ENCODE measurements around the gene ADAM29.
A peak's percentile ranks its signal among the peaks of the same experiment; 100 is the strongest.

ADAM29 gene

DNA sequence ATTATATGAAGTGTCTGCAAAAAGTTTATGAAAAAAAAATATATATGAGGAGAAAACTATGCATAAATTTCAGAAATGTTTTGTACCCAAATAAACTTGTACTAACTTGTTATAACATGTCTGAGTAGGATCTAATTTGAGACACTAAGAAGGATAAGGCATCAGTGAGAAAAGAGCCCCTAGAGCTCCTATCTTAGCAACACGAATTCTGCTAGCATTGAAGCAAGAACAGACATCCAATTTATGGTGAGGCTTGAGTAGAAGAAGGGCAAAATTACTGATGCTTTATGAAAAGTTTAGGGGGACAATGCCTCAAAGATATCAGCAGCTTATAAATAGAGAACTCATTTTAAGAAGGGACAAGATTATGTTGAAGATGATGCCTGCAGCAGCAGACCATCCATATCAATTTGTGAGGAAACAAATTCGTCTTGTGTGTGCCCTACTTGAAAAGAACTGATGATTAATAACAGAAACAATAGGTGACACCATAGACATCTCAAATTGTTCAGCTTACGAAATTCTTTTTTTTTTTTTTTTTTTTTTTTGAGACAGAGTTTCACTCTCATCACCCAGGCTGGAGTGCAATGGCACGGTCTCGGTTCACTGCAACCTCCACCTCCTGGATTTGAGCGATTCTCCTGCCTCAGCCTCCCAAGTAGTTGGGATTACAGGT, 35.7 kb upstream of the ADAM29 start:
- no peak overlapping the region for H3K4me3 ChIP-seq (ENCODE audit: low read length)
- TF ChIP-seq, protein P1, sequence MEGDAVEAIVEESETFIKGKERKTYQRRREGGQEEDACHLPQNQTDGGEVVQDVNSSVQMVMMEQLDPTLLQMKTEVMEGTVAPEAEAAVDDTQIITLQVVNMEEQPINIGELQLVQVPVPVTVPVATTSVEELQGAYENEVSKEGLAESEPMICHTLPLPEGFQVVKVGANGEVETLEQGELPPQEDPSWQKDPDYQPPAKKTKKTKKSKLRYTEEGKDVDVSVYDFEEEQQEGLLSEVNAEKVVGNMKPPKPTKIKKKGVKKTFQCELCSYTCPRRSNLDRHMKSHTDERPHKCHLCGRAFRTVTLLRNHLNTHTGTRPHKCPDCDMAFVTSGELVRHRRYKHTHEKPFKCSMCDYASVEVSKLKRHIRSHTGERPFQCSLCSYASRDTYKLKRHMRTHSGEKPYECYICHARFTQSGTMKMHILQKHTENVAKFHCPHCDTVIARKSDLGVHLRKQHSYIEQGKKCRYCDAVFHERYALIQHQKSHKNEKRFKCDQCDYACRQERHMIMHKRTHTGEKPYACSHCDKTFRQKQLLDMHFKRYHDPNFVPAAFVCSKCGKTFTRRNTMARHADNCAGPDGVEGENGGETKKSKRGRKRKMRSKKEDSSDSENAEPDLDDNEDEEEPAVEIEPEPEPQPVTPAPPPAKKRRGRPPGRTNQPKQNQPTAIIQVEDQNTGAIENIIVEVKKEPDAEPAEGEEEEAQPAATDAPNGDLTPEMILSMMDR (IDR thresholded peaks at IDR 0.05; ENCODE audit: insufficient read depth, low read depth, low read length, missing control alignments) = no peak
- peak; percentile 7 for DNase-seq (ENCODE audit: low read depth)

DNA sequence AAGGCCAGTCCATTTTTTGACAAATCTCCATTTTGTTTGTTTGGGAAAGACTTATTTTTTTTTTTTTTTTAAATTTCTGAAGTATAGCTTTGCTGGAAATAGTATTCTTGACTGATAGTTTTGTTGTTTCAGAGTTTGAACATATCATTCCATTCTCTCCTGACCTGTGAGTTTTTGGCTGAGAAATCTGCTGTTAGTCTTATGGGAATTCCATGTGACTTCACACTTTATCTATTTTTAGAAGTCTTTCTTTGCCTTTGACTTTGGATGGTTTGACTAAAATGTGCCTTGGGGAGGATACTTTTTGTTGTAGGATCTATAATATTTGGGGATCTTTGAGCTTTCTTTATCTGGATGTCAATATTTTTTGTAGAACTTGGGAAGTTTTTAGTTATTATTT, 10.7 kb upstream of the ADAM29 start:
- DNase-seq (ENCODE audit: low read depth) = no peak
- H3K4me3 ChIP-seq (ENCODE audit: low read length) = no peak overlapping the region
- TF ChIP-seq, protein P1 (IDR thresholded peaks at IDR 0.05; ENCODE audit: insufficient read depth, low read depth, low read length, missing control alignments) = no peak

DNA sequence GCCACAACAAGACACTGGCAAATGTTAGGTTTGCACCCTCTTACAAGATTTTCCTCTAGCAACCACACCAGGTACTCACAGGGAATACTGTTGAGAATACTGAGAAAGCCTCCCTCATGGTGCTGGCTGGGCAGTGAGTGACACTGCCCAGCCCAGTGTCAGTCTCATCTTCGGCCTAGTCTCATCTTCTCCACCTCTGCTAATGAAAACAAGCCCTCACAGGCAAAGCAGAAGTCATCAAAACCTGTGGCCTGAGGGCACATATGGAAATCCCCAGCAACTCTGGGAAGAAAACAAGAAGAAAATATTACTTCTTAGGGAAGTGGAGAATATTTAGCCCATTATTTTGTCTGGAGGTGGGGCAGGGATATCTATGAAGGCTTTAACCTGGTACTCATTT, 7.9 kb upstream of the ADAM29 start:
- no peak overlapping the region for H3K4me3 ChIP-seq (ENCODE audit: low read length)
- TF ChIP-seq, protein P1 (IDR thresholded peaks at IDR 0.05; ENCODE audit: insufficient read depth, low read depth, low read length, missing control alignments) = no peak
- DNase-seq (ENCODE audit: low read depth) = peak; percentile 31

DNA sequence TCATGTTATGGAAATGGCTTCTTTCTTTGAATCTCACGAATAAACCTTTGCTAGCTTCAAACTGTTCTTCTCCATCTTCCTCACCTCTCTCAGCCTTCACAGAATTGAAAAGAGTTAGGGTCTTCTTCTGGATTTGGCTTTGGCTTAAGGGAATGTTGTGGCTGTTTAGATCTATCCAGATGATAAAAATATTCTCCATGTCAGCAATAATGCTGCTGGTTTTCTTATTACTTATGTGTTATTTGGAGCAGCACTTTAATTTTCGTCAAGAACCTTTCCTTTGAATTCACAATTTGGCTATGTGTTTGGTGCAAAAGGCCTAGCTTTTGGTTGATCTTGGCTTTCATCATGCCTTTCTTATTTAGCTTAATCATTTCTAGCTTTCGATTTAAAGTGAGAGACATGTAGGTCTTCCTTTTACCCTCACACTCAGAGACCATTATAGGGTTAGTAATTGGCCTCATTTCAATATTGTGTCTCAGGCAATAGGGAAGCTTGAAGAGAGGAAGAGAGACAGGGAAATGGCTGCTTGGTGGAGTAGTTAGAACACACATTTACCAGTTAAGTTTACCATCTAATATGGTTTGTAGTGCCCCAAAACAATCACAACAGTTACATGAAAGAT, 5.1 kb upstream of the ADAM29 start:
- no peak for DNase-seq (ENCODE audit: low read depth)
- no peak overlapping the region for H3K4me3 ChIP-seq (ENCODE audit: low read length)
- TF ChIP-seq, protein P1 (IDR thresholded peaks at IDR 0.05; ENCODE audit: insufficient read depth, low read depth, low read length, missing control alignments) = no peak

DNA sequence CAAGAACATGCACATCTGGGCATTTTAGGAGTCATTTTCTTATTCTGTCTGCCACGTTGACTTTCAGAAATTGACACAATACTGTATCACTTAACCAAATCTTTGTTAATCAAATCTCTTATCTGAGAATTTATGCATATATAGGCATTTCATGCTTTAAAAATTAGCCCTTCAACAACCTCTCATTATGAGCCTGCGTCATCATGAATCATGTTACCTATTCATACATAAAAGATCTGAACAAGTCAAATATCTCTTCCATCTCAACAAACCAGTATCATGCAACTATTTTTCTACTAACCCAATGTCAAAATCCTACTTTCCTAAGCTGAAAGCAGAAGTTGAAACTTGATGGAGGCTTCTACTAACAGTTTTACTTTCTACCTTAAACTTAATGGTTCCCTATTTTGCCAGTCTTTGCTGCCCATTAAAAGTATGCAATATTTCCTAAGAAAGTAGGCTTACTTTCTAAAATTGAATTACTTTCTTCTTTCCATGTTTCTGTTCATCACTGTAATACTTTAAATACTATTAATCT, 1.8 kb downstream of the ADAM29 start:
- H3K4me3 ChIP-seq (ENCODE audit: low read length) = no peak overlapping the region
- no peak for DNase-seq (ENCODE audit: low read depth)

DNA sequence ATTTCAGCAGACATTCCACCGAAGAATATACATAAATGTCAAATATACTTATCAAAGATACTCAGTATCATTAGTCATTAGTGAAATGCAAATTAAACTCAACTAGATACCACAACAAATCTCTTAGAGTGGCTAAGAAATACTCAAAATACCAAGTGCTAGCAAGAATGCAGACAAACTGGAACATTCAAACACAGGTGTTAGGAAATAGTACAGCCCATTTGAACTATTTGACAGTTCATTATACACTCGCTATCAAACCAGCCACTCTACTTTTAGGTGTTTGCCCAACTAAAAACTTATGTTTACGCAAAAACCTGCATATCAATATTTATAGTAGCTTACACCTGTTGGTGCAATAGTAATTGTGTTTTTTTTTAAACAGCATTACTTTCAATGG, 8.8 kb downstream of the ADAM29 start:
- TF ChIP-seq, protein P1 (IDR thresholded peaks at IDR 0.05; ENCODE audit: insufficient read depth, low read depth, low read length, missing control alignments) = no peak
- no peak overlapping the region for H3K4me3 ChIP-seq (ENCODE audit: low read length)
- DNase-seq (ENCODE audit: low read depth) = peak; percentile 11

More for the DNA sequence above, 1.8 kb downstream of the ADAM29 start:
- TF ChIP-seq, protein P1 (IDR thresholded peaks at IDR 0.05; ENCODE audit: insufficient read depth, low read depth, low read length, missing control alignments) = no peak
